Inflammatory macrophage treated with lipopolysaccharide for 1 hour (primary cell): ENCODE measurements around the gene RNF223.

Source experiments
- DNase-seq, 2 donors: peaks; one replicate each; pipeline ENCODE4 v3.0.0-alpha.2; 2020 to 2022

Gene RNF223

DNA sequence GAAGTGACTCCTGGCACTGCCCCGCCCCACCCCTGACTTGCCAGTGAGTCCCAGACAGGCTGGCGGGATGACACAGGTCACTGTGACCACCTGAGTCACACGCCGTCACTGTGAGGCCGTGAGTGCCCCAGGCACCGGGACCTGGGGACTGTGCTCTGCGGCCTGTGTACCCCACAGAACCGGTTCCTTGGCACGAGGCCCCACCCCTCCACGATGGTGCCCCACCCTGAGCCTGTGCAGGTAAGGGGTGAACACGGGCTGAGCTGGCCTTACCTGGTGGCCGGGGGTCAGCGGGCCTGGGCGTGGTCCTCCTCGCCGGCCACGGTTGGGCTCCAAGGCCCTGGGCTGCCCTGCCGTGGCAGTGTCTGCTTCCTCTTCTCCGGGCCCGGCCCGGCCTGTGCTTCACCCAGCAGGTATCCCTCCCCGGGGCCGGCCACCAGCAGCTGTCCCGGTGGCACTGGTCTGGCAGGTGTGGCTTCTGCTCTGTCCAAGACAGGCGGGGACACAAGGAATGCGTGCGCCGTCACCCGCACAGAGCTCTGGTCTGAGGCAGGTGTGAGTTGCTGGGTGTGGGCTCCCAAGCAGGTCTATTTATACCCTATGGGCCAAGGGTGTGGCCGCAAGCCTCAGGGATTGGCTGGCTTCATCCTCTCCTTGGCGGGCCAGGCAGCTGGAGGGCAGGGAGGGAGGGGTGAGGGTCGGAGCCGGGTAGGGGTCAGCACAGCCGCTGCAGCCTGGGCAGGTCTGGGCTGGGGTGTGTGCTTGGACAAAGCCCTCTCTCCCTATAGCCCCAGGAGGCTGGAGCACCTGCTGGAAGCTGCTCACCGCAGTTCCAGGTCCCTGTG lies at the start of gene RNF223:
Gene RNF223, minus strand, starts transcription at position 564 of the 845 bp plus-strand sequence. CDS start 1,740 bp downstream, outside the sequence.
- DNase-seq = no peak

DNA sequence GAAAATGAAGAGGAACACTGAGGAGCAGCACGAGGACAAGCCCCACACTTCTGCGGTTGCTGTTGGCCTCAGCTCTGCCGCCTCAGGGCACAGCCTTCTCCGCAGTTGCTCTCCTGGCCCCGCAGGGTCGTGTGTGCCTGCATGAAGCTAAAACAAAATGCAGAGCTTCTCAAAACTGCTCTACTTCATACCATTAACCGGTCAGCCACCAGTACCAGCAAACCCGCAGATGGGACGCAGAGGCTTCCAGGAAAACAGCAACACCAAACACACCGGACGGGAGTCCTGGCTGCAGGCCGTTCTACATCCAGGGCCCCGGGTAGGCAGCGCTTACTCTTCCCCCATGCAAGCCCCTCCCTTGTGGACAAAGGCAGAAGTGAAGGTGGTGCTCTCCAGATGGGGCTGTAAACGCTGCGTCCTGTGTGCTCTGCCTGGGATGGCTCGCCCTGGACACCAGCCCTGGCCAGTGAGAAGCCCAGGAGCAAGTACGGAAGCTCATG lies 48.9 kb upstream of the RNF223 start:
- no peak for DNase-seq

DNA sequence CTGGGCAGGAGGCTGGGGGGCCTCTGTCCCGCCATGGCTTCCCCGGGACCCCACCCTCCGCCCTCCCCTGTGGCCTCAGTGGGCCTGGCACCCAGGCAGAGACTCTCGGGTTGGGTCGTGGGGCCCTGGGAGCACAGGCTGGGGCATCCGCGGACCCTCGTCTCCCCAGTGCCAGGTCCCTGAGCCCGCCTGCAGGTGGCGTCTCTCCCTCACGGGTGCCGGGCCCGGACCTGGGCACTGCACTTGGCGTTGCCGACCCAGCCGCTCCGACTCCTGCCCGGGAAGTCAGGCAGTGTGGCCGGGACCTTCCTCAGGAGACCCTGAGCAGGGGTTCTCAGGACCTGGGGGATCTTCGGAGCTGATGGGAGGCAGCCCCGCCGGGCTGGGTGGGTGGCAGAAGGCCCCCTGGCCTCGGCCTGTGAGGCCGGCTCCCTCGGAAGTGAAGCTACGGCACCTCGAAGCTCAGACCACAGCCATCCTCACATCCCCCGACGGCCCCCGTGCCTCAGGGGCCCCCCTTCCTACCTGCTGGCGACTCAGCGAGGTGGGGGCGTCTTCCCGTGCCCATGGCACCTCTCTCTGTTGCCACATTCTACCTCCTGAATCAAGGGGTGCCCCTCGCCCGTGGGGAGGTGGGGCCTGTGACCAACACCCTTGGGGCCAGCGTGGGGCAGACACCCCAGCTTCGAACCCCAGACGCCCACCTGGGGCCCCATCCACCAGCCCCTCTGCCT lies 48.1 kb upstream of the RNF223 start:
- peak; percentile 53 to 84 for DNase-seq

DNA sequence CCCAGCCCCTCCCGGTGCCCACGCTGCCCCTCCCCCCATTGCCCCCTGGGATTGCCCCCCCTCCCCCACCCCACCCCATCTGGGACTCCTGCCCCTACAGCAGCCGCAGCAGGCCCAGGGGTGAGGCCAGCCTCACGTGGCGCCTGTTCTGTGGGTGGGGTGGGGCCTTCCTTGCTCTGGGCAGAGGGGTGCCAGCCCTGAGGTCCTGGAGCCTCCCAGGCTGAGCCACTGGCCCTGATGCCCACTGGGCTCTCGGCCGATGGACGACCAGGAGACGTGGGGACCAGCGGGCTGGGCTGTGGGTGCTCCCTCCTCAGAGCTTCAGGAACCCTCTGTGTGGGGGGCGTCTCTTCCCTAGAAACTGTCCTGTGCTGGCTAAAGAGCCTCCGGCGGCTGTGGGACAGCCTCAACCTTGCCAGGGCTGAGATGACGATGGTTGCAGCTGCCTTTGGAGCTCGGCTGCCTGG lies 47.5 kb upstream of the RNF223 start:
- DNase-seq = no peak

DNA sequence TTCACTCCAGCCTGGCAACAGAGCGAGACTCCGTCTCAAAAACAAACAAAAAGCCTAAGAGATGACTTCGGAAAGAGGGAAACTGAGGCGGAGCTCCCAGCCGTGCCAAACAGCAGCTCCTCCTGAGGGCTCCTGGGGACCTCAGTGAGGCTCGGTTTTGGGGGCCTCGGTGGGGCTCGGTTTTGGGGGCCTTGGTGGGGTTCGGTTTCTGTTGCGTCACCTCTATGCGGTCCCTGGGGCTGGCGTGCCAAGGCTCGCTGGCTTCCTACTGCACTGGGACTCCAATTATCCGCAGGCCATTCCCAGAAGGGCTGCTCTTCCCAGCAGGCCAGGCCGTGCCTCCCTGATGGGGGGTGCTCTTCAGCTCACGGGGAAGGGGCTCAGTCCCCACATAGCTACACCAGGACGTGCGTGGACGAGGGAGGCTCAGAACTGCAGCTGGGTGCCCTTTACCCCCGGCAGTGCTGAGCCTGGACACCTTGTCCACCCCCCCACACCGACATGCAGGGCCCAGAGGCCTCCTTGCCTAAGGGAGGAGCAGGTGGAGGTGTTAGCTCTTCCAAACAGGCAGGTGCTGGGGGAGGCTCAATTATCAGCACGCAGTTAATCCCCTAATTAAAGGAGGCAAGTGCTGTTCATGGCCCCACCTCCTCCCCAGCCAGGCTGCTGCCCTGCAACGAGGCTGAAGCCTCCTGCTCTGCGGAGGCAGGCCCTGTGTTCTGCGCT lies 46.9 kb upstream of the RNF223 start:
- no peak for DNase-seq

DNA sequence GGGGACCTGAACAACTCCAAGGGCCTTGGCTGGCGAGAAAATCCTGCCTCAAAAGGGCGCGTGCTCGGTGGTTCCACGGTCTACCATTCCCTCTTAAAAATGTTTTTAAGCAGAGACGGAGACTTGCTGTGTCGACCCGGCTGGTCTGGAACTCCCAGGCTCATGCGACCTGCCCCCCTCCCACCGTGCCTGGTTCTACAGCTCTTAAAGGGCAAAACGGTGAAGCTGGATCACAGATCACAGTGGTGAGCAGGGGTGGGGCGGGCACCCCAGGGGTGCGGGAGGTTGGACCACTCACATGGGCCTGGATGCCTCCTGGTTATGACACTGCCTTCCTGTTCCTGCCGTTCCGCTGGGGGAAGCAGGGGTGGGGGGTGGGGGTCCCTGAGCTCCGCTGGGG lies 46.0 kb upstream of the RNF223 start:
- no peak for DNase-seq

DNA sequence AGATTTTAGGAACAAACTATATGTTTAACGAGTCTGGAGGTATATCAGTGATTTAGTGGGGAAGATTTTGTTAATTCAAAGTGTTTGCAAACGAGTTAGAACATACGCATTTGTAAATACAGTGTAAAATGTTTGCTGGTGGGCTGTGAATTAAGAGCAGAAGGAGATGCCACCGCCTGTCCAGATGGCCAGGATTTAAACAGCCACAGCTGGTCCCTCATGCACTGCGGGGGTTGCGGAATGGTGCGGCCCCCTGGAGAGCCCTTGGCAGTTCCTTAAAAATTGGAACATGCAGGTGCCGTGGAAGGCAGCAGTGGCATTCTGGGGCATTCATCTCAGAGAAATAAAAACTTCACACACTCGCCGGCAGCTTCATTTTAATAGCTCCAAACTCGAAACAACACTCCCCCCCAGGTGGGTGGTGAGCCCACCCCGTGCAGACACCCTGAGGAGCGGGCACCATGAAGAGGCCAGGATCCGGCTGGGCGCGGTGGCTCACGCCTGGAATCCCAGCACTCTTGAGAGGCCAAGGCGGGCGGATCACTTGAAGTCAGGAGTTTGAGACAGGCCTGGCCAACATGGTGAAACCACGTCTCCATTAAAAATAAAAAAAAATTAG lies 45.3 kb upstream of the RNF223 start:
- no peak for DNase-seq

DNA sequence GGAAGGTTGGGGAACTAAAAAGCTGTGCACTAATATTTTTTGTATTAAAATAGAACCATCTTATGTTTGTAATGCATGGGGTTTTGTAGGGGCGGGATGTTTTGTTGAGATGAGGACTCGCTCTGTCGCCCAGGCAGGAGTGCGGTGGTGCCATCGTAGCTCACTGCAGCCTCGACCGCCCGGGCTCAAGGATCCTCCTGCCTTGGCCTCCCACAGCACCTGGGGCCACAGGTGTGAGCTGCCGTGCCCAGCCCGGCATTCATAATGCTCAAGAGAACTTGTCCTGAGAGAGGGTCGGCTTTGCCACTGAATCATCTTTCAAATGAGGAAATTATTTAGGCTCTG lies 44.7 kb upstream of the RNF223 start:
- DNase-seq = no peak

DNA sequence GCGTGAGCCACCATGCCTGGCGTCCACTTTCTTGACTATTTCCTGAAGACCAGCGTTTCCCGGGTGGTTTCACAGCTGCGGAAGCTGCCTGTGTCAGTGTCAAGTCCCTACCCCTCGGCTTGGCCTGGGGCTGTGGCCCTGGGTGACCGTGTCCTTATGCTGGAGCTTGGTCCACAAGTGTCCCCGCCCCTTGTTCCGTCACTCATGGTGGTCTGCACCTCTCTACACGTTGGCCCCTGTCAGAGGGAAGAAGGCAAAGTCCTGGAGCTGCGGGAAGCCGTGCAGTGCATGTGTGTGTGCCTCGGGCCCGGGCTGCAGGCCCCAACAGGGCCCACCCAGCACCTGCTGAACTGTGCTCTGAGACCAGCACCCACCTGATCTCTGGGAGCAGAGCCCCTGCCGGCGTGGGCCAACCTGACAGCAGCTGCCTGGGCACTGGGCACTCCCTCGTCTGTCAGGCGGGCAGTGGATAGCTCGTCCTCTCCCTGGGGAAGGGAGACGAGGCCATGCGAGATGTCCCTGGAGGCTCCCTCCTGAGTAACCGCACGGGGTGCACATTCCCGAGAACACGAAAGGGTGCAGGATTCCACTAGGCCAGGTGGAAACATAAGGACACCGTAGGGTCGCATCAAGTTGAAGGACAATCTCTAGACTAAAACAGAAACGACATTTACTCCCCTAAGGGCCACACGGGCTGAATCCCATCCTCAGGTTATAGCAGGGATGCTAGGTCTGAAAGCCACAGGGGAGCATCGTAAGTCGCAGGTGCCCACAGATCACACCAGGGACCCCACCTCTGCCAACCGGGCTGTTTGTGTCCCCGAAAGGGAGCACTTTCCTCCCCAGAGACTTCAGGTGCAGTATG lies 44.1 kb upstream of the RNF223 start:
- no peak for DNase-seq

DNA sequence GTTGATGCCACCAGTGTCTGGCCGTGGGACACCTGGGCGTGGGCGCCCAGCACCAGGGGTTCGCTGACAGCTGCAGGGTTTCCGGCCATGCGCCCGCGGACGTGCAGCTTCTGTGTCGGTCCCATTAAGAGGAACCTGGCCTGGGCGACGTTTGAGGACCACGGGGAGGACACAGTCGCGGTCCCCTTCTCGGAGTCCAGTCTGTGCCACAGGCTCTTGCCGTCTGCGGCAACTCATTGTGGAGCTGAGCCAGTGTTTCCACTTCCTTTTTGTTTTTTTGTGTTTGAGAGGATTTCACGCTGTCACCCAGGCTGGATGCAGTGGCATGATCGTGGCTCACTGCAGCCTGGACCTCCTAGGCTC lies 43.3 kb upstream of the RNF223 start:
- DNase-seq = no peak

DNA sequence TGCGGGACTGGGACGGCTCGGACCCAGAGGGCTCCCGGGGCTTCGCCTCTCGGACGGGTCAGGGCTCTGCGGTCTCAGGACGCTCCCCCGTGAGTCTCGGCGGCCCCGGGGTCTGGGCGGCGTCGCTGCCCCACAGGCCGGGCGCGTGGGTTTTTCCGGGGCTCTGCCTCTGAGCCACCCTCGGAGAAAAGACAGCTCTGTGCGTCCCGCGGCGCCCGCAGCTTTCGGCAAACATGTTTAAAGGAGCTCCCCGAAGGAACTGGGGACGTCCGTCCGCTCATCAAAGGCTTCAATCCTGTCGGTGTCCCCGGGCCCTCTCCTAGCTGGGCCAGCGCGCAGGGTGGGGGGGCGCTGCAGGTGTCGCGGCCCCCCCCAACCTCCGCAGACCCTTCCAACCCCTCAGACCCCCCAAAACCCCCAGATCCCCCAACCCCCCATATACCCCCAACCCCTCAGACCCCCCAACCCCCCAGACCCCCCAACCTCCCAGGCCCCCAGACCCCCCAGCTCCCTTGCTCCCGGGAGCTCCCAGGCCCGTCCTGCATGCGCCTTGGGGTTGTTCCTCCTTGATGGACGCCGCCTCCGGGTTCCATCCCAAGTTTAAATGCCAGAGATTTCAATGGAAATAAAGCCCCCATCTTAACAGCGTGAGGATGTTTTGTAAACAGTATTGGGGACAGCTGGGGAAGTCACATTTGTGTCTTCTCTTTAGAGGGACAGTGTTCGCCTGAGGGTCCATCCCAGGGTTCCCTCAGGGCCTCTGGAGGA lies 42.8 kb upstream of the RNF223 start:
- peak in 1 of 2 donors; percentile 24 for DNase-seq

DNA sequence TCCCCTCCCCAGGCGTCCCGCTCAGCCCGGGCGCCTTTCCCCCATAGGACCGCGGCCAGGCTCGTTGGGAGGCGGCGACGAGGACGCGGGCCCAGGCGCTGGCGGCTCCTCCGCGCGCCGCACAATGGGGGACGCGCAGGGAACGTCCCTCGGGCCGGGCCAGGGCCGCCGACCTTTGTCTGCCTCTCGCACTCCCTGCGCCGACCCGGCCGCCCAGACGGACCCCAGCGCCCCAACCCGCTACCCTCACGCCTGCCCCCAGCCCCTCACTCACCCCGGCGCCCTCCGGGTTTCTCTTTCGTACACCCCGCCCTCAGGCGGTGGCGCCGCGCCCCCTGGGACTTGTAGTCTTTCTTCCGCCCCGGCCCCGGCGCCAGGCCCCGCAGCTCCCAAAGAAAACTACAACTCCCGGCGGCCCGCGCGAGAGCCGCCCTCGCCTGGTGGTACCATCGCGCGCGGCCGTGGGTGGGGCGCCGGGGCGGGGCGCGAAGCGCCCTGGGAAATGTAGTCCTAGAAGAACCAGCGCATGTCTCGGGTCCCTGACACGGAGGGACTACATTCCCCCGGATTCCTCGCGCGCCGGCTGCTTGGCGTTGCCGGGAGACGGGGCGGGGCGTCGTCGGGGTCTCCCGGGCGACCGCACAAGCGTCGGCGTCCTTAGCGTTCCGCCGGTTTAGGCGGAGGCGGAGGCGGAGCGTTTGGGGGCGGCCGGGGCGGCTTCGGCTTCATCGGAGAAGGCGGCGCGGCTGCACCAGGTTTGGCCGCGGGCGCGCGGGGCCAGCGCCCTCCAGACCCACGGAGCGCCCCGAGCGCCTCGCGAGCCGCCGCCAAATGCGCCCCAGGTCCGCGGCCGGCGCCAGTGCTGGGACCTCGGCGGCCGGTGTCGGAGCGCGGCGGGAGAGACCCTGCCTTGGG lies 41.9 kb upstream of the RNF223 start, which contains the start of gene C1orf159:
Gene C1orf159, minus strand, starts transcription at position 304 of the 915 bp plus-strand sequence. CDS start 24,546 bp downstream, outside the sequence.
- peak; percentile 95 to 98 for DNase-seq

DNA sequence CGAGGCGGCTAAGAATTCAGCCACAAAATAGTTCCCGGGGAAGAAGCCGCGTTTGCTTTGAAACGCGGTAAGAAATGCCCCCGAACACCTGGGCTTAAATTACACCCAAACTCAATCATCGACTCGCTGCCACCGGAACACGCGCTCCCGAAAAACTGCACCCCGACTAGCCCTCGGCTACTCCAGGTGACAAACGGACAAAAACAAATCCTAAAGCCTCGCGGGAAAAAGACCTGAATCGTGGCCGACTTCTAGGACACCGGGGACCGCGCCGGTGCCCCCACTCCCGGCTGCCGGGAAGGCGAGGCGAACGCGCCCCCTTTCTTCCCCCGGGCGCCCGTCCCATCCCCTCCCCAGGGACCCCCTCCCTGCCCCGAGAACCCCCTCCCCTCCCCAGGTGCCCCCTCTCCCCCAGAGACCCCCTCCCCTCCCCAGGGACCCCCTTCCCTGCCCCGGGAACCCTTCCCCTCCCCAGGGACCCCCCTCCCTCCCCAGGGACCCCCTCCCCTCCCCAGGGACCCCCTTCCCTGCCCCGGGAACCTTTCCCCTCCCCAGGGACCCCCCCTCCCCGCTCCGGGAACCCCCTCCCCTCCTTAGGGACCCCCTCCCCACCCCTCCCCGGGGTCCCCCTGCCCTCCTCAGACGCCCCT lies 41.2 kb upstream of the RNF223 start:
- no peak for DNase-seq

DNA sequence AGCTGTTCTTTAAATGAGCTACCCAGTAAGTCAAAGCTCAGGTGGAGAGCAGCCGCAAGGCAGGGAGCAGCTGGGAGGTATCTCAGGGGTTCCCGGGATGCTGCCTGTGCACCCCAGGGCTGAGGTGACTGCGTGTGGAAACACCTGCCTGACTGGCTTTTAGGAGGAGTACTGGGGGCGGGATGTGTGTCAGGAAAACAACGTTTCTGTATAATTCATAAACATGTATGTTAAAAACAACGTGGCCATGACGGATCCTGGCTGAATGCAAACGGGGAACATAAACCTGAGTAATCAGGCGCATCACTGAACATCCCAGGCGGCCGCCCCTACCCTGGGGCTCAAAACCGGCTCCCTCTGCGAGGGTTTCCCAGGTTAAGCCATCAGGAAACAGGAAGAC lies 40.3 kb upstream of the RNF223 start:
- no peak for DNase-seq

DNA sequence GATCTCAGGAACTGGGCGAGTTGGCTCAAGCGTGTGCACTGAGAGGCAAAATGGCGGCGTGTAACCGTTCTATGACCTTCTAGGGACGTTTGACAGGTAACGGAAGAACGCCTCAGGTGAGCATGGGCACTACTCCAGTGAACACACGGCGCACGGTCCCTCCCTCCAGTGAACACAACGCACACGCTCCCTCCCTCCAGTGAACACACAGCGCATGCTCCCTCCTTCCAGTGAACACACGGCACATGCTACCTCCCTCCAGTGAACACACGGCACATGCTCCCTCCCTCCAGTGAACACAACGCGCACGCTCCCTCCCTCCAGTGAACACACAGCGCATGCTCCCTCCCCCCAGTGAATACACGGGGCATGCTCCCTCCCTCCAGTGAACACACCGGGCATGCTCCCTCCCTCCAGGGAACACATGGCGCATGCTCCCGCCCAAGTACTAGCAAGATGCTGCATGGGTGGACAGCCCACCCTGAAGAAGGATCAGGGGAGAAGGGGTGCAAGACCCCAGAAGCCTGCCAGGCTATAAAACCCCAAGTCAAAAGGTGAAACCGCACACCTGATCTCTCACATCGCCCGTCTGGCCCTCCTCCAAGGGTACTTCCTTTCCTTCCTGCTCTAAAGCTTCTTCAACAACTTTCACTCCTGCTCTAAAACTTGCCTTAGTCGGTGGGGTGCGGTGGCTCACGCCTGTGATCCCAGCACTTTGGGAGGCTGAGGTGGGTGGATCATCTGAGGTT lies 38.3 kb upstream of the RNF223 start:
- DNase-seq = no peak

DNA sequence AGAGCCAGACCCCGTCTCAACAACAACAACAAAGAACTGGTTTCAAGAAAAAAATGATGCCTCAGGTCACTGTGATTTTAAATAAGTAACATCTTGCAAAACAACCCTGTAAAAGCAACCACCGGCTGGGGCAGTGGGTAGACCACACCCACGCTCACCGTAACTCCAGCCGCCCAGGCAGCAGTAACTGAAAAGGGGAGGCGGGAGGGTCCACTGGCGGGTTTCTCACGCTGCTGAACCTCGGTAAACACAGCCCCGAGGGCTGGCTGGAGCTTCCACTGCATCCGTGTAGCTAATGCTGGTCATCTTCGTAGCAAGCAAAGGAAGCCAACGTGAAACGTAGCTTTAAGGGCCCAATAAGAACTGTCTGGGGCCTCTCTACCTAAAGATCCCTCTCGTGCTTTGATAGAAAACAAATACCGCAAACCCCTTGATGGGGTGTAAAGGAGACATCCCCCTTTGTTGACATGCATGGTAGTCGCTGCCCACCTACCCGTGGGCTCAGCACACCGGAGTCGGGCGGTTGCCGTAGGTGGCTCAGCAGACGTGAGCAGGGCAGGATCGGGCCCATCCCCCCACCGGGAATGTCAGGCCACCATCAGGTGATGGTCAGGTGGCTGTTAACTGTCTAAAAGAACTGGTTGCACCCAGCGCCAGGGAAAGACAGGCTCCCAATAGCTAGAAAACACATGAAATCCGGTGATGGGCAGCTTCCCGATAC lies 37.6 kb upstream of the RNF223 start:
- no peak for DNase-seq

DNA sequence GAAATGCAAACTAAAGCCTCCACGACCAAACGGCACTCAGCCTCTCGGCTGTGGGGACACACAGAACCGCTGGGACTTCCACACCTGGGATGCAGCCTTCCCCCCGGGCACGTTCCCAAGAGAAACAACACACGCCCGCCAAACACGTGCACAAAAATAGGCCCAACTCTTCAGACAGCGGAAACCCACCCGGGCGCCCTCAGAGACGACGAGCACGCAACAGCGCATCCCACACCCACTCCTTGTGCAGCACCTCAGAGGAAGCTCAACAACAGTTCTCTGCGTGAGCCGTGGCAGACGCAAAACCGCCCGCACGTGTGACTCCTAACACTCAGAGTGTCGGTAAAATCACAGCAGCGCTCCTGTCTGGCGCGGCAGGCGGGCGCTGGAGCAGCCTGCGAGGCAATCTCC lies 36.5 kb upstream of the RNF223 start:
- DNase-seq = no peak

DNA sequence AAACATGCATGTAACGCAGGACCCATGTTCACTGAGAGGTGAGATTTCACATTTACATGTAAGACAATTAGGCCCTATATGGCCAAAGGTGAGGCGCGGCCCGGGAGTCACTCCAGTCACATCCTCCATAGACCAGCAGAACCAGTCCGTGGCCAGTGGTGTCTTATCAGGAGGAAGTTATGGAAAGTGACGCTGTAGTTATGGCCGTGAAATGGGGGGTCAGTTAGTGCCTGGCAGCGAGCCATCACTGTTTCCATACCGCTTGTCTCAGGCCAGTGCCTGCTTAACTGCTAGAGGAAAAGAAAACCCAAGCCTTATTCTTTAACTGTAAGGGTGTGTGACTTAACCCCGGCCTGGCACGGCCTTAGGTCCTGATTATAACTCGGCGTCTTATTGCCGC lies 35.6 kb upstream of the RNF223 start:
- no peak for DNase-seq
